Lower leg skin (tissue), 3 donors: ENCODE measurements around the gene CCDC127.

Experiments
- CTCF ChIP-seq, 3 donors: fragments of 450-650 bp; IDR thresholded peaks; one replicate each; pipeline ENCODE4 v1.5.1; 2016; ENCODE audit warnings: antibody characterized with exemption in 3 of 3, mild to moderate bottlenecking in 3 of 3, moderate library complexity in 2 of 3
- POLR2A ChIP-seq, 2 donors: fragments of 450-650 bp; IDR thresholded peaks; one replicate each; pipeline ENCODE4 v1.6.1; 2016 to 2017; ENCODE audit warnings: antibody characterized with exemption in 2 of 2, mild to moderate bottlenecking in 1 of 2, moderate library complexity in 1 of 2

- no peak for TF ChIP-seq CTCF (IDR thresholded peaks at IDR 0.05)
- no peak for TF ChIP-seq POLR2A (IDR thresholded peaks at IDR 0.05)
These were observed 60.7 kb downstream of the CCDC127 start for GRCh38 chr5:157126-157715.
